PFSK-1 (cell line): ENCODE results near the gene PID1.

Source experiments
- FOXP2 ChIP-seq: optimal IDR thresholded peaks from 2 replicates; pipeline ENCODE3; 2011; ENCODE audit warnings: borderline replicate concordance, control low read depth, inconsistent platforms; ENCODE audit not compliant: insufficient read depth; ENCODE audit errors: extremely low read length, extremely low read depth
- POLR2AphosphoS5 ChIP-seq: IDR thresholded peaks from 2 replicates; pipeline ENCODE4 v1.6.1; 2012; ENCODE audit warnings: low read depth, mild to moderate bottlenecking, control low read depth, low read length, moderate library complexity
- REST ChIP-seq, 2 experiments: IDR thresholded peaks; 2 replicates each; pipeline versions ENCODE4 v1.6.1 to v1.8.0; 2011 to 2012; ENCODE audit warnings: low read depth in 2 of 2, low read length in 2 of 2, control low read depth in 1 of 2, inconsistent platforms in 1 of 2, mild to moderate bottlenecking in 1 of 2, moderate library complexity in 1 of 2; ENCODE audit not compliant: insufficient read depth in 1 of 2
- SIN3A ChIP-seq: IDR thresholded peaks from 2 replicates; pipeline ENCODE4 v1.6.1; 2012; ENCODE audit warnings: mild to moderate bottlenecking, low read length, moderate library complexity, borderline replicate concordance; ENCODE audit not compliant: insufficient read depth
- TAF1 ChIP-seq: IDR thresholded peaks from 2 replicates; pipeline ENCODE4 v1.6.1; 2012; ENCODE audit warnings: low read length, control low read depth, borderline replicate concordance; ENCODE audit not compliant: insufficient read depth

PID1 gene

GRCh38 chr2:229287823-229288222 lies 16.7 kb upstream of the PID1 start:
- TF ChIP-seq TAF1 (no peak), FOXP2 (no peak), SIN3A (no peak), POLR2AphosphoS5 (no peak), REST (IDR thresholded peaks at IDR 0.05; ENCODE audit: insufficient read depth in 1 of 2, low read depth in 2 of 2, low read length in 2 of 2) (no peak)

- TF ChIP-seq SIN3A = no peak
- no peak for TF ChIP-seq REST (IDR thresholded peaks at IDR 0.05; ENCODE audit: insufficient read depth in 1 of 2, low read depth in 2 of 2, low read length in 2 of 2)
- TF ChIP-seq FOXP2 = no peak
- TF ChIP-seq POLR2AphosphoS5 = no peak
- no peak for TF ChIP-seq TAF1
Observed at GRCh38 chr2:229282758-229283546, 11.9 kb upstream of the PID1 start.

- TF ChIP-seq SIN3A = no peak
- no peak for TF ChIP-seq REST (IDR thresholded peaks at IDR 0.05; ENCODE audit: insufficient read depth in 1 of 2, low read depth in 2 of 2, low read length in 2 of 2)
- no peak for TF ChIP-seq TAF1
- TF ChIP-seq FOXP2 = no peak
- no peak for TF ChIP-seq POLR2AphosphoS5
Observed at GRCh38 chr2:229279516-229279915, 8.4 kb upstream of the PID1 start.

- no peak for TF ChIP-seq POLR2AphosphoS5
Observed at GRCh38 chr2:229275506-229275905, 4.4 kb upstream of the PID1 start.

GRCh38 chr2:229273723-229274338 lies 2.7 kb upstream of the PID1 start:
- no peak for TF ChIP-seq FOXP2
- TF ChIP-seq POLR2AphosphoS5 = no peak
- no peak for TF ChIP-seq REST (IDR thresholded peaks at IDR 0.05; ENCODE audit: insufficient read depth in 1 of 2, low read depth in 2 of 2, low read length in 2 of 2)
- TF ChIP-seq TAF1 = no peak
- TF ChIP-seq SIN3A = no peak
